ENCODE measurements around the gene CARMIL3.

Gene CARMIL3

GRCh38 chr14:24055971-24056799 is 4.4 kb downstream of the CARMIL3 start:
- H3K4me2 ChIP-seq (ENCODE audit: insufficient read depth, low read length, poor library complexity, severe bottlenecking): no peak overlapping the region
- H3K18ac ChIP-seq (ENCODE audit: low read length): no peak overlapping the region
- no peak overlapping the region for H3K27ac ChIP-seq (replicated peaks; ENCODE audit: low read length)
- no peak overlapping the region for H2BK120ac ChIP-seq (ENCODE audit: low read depth, low read length)
- H2BK12ac ChIP-seq (ENCODE audit: low read length): no peak overlapping the region
- no peak overlapping the region for H2BK5ac ChIP-seq (ENCODE audit: low read length)
- no peak overlapping the region for H2AFZ ChIP-seq (ENCODE audit: low read length)
- peaks cover 0 to 4% (median 0%) of the 10 kb centered on the region in 3 experiments for H3K27me3 ChIP-seq (ENCODE audit: control insufficient read depth in 3 of 3, insufficient read depth in 3 of 3, low read depth in 1 of 3, low read length in 3 of 3)
- H2AK5ac ChIP-seq (ENCODE audit: low read depth, low read length): no peak overlapping the region
- DNase-seq (ENCODE audit: low spot score): no peak
- no peaks in the 10 kb centered on the region for H3K9me3 ChIP-seq (replicated peaks in 1 of 2; ENCODE audit: control insufficient read depth in 2 of 2, insufficient read depth in 1 of 2, low read depth in 1 of 2, low read length in 2 of 2)
- peak overlapping the region; percentile 32 for H2BK15ac ChIP-seq (ENCODE audit: low read length)
- H3K23ac ChIP-seq (ENCODE audit: low read depth, low read length, poor library complexity): no peak overlapping the region
- no peaks in the 10 kb centered on the region for H3K36me3 ChIP-seq (replicated peaks in 1 of 2; ENCODE audit: control insufficient read depth in 2 of 2, insufficient read depth in 2 of 2, low read length in 2 of 2)
- WGBS, 2 donors (ENCODE audit: extremely low coverage in 2 of 2, insufficient read length in 2 of 2, insufficient replicate concordance in 1 of 2): no CpG with 5 or more reads among the region's 10 CpGs
- no peak overlapping the region for H3K4ac ChIP-seq (ENCODE audit: low read length)
- no peak overlapping the region for H4K91ac ChIP-seq (ENCODE audit: low read depth, low read length, poor library complexity)
- H3K4me3 ChIP-seq (ENCODE audit: low read length in 2 of 2): no peak overlapping the region
- peaks cover 13 to 14% of the 10 kb centered on the region in 2 donors for H3K4me1 ChIP-seq (ENCODE audit: control insufficient read depth in 2 of 2, insufficient read depth in 1 of 2, low read depth in 1 of 2, low read length in 2 of 2)
- no peak overlapping the region for H3K14ac ChIP-seq (ENCODE audit: low read length)
- H4K8ac ChIP-seq (ENCODE audit: low read depth, low read length): no peak overlapping the region
- H3K9ac ChIP-seq (ENCODE audit: low read depth, low read length, poor library complexity): peak overlapping the region; percentile 24
- H3K79me1 ChIP-seq (ENCODE audit: low read depth, low read length): no peaks in the 10 kb centered on the region

- no CpG with 5 or more reads among the region's 8 CpGs for WGBS, 2 donors (ENCODE audit: extremely low coverage in 2 of 2, insufficient read length in 2 of 2, insufficient replicate concordance in 1 of 2)
Observed at GRCh38 chr14:24056800-24057184, 5.0 kb downstream of the CARMIL3 start.

GRCh38 chr14:24057271-24057670 is 5.5 kb downstream of the CARMIL3 start:
- Histone ChIP-seq H3K36me3 (replicated peaks in 1 of 2; ENCODE audit: control insufficient read depth in 2 of 2, insufficient read depth in 2 of 2, low read length in 2 of 2) (no peaks in the 10 kb centered on the region), H3K4me1 (ENCODE audit: control insufficient read depth in 2 of 2, insufficient read depth in 1 of 2, low read depth in 1 of 2, low read length in 2 of 2) (peaks cover 8 to 11% of the 10 kb centered on the region in 2 donors), H4K91ac (ENCODE audit: low read depth, low read length, poor library complexity) (no peak overlapping the region), H3K4me2 (ENCODE audit: insufficient read depth, low read length, poor library complexity, severe bottlenecking) (no peak overlapping the region), H2BK12ac (ENCODE audit: low read length) (no peak overlapping the region), H3K23ac (ENCODE audit: low read depth, low read length, poor library complexity) (no peak overlapping the region), H3K18ac (ENCODE audit: low read length) (no peak overlapping the region), H3K4me3 (ENCODE audit: low read length in 2 of 2) (no peak overlapping the region), H2AK5ac (ENCODE audit: low read depth, low read length) (no peak overlapping the region), H3K79me1 (ENCODE audit: low read depth, low read length) (no peaks in the 10 kb centered on the region), H2BK5ac (ENCODE audit: low read length) (no peak overlapping the region), H2AFZ (ENCODE audit: low read length) (no peak overlapping the region), H2BK15ac (ENCODE audit: low read length) (no peak overlapping the region), H3K9ac (ENCODE audit: low read depth, low read length, poor library complexity) (no peak overlapping the region), H3K14ac (ENCODE audit: low read length) (no peak overlapping the region), H4K8ac (ENCODE audit: low read depth, low read length) (no peak overlapping the region), H3K27ac (replicated peaks; ENCODE audit: low read length) (no peak overlapping the region), H2BK120ac (ENCODE audit: low read depth, low read length) (no peak overlapping the region), H3K27me3 (ENCODE audit: control insufficient read depth in 3 of 3, insufficient read depth in 3 of 3, low read depth in 1 of 3, low read length in 3 of 3) (no peaks in the 10 kb centered on the region), H3K4ac (ENCODE audit: low read length) (no peak overlapping the region), H3K9me3 (replicated peaks in 1 of 2; ENCODE audit: control insufficient read depth in 2 of 2, insufficient read depth in 1 of 2, low read depth in 1 of 2, low read length in 2 of 2) (no peaks in the 10 kb centered on the region)
- no peak for DNase-seq (ENCODE audit: low spot score)
- WGBS, 2 donors (ENCODE audit: extremely low coverage in 2 of 2, insufficient read length in 2 of 2, insufficient replicate concordance in 1 of 2): no CpG with 5 or more reads among the region's 2 CpGs

More at GRCh38 chr14:24056800-24057184, 5.0 kb downstream of the CARMIL3 start:
- Histone ChIP-seq H2BK5ac (ENCODE audit: low read length) (no peak overlapping the region), H3K4me2 (ENCODE audit: insufficient read depth, low read length, poor library complexity, severe bottlenecking) (no peak overlapping the region), H3K9ac (ENCODE audit: low read depth, low read length, poor library complexity) (peak overlapping the region; percentile 24), H3K9me3 (replicated peaks in 1 of 2; ENCODE audit: control insufficient read depth in 2 of 2, insufficient read depth in 1 of 2, low read depth in 1 of 2, low read length in 2 of 2) (no peaks in the 10 kb centered on the region), H3K27ac (replicated peaks; ENCODE audit: low read length) (no peak overlapping the region), H3K4me3 (ENCODE audit: low read length in 2 of 2) (no peak overlapping the region), H3K4me1 (ENCODE audit: control insufficient read depth in 2 of 2, insufficient read depth in 1 of 2, low read depth in 1 of 2, low read length in 2 of 2) (peaks cover 10 to 11% of the 10 kb centered on the region in 2 donors), H2BK15ac (ENCODE audit: low read length) (peak overlapping the region; percentile 32), H3K18ac (ENCODE audit: low read length) (no peak overlapping the region), H3K4ac (ENCODE audit: low read length) (no peak overlapping the region), H2BK120ac (ENCODE audit: low read depth, low read length) (no peak overlapping the region), H2AFZ (ENCODE audit: low read length) (no peak overlapping the region), H2BK12ac (ENCODE audit: low read length) (no peak overlapping the region), H3K79me1 (ENCODE audit: low read depth, low read length) (no peaks in the 10 kb centered on the region), H3K23ac (ENCODE audit: low read depth, low read length, poor library complexity) (no peak overlapping the region), H3K14ac (ENCODE audit: low read length) (no peak overlapping the region), H2AK5ac (ENCODE audit: low read depth, low read length) (no peak overlapping the region), H4K8ac (ENCODE audit: low read depth, low read length) (no peak overlapping the region), H3K27me3 (ENCODE audit: control insufficient read depth in 3 of 3, insufficient read depth in 3 of 3, low read depth in 1 of 3, low read length in 3 of 3) (no peaks in the 10 kb centered on the region), H4K91ac (ENCODE audit: low read depth, low read length, poor library complexity) (no peak overlapping the region), H3K36me3 (replicated peaks in 1 of 2; ENCODE audit: control insufficient read depth in 2 of 2, insufficient read depth in 2 of 2, low read length in 2 of 2) (no peaks in the 10 kb centered on the region)
- no peak for DNase-seq (ENCODE audit: low spot score)

GRCh38 chr14:24057867-24058259 is 6.1 kb downstream of the CARMIL3 start:
- WGBS, 2 donors (ENCODE audit: extremely low coverage in 2 of 2, insufficient read length in 2 of 2, insufficient replicate concordance in 1 of 2): no CpG with 5 or more reads among the region's 14 CpGs
- Histone ChIP-seq H3K4me3 (ENCODE audit: low read length in 2 of 2) (no peak overlapping the region), H2BK5ac (ENCODE audit: low read length) (peak overlapping the region; percentile 45), H4K8ac (ENCODE audit: low read depth, low read length) (no peak overlapping the region), H2BK15ac (ENCODE audit: low read length) (no peak overlapping the region), H3K36me3 (replicated peaks in 1 of 2; ENCODE audit: control insufficient read depth in 2 of 2, insufficient read depth in 2 of 2, low read length in 2 of 2) (no peaks in the 10 kb centered on the region), H2BK12ac (ENCODE audit: low read length) (peak overlapping the region; percentile 77), H4K91ac (ENCODE audit: low read depth, low read length, poor library complexity) (no peak overlapping the region), H3K4me1 (ENCODE audit: control insufficient read depth in 2 of 2, insufficient read depth in 1 of 2, low read depth in 1 of 2, low read length in 2 of 2) (peaks cover 7 to 8% of the 10 kb centered on the region in 2 donors), H3K23ac (ENCODE audit: low read depth, low read length, poor library complexity) (no peak overlapping the region), H3K27me3 (ENCODE audit: control insufficient read depth in 3 of 3, insufficient read depth in 3 of 3, low read depth in 1 of 3, low read length in 3 of 3) (no peaks in the 10 kb centered on the region), H3K4ac (ENCODE audit: low read length) (no peak overlapping the region), H3K27ac (replicated peaks; ENCODE audit: low read length) (no peak overlapping the region), H3K79me1 (ENCODE audit: low read depth, low read length) (no peaks in the 10 kb centered on the region), H2AK5ac (ENCODE audit: low read depth, low read length) (peak overlapping the region; percentile 41), H3K14ac (ENCODE audit: low read length) (peak overlapping the region; percentile 3), H3K4me2 (ENCODE audit: insufficient read depth, low read length, poor library complexity, severe bottlenecking) (no peak overlapping the region), H3K9ac (ENCODE audit: low read depth, low read length, poor library complexity) (no peak overlapping the region), H2BK120ac (ENCODE audit: low read depth, low read length) (no peak overlapping the region), H3K18ac (ENCODE audit: low read length) (no peak overlapping the region), H3K9me3 (replicated peaks in 1 of 2; ENCODE audit: control insufficient read depth in 2 of 2, insufficient read depth in 1 of 2, low read depth in 1 of 2, low read length in 2 of 2) (no peaks in the 10 kb centered on the region), H2AFZ (ENCODE audit: low read length) (no peak overlapping the region)
- no peak for DNase-seq (ENCODE audit: low spot score)

All from neuronal stem cell (in vitro differentiated cells).